OCI-LY1 (cell line): ENCODE results near the gene MYH7B.

ENCODE experiments used
- H2AFZ ChIP-seq: fragments of 200-600 bp; sonication (generic), shearing (Covaris generic); 2 replicates; pipeline ENCODE4 v1.6.0; 2014; ENCODE audit warnings: antibody characterized with exemption, mild to moderate bottlenecking, low read length
- H3F3A ChIP-seq: fragments of 200-600 bp; sonication (generic), shearing (Covaris generic); 2 replicates; pipeline ENCODE4 v1.6.0; 2014; ENCODE audit warnings: mild to moderate bottlenecking, antibody characterized with exemption, low read length, moderate library complexity; ENCODE audit not compliant: insufficient read depth
- H3K27ac ChIP-seq: fragments of 200-600 bp; sonication (generic); 2 replicates; pipeline ENCODE4 v1.5.1; 2014; ENCODE audit warnings: low read length, mixed run types, mild to moderate bottlenecking, low read depth; ENCODE audit not compliant: poor library complexity, severe bottlenecking
- H3K27me3 ChIP-seq: fragments of 200-600 bp; sonication (generic); 2 replicates; pipeline ENCODE4 v1.6.0; 2014; ENCODE audit warnings: antibody characterized with exemption, mild to moderate bottlenecking, low read length, moderate library complexity; ENCODE audit not compliant: insufficient read depth
- H3K36me3 ChIP-seq: fragments of 200-600 bp; sonication (generic); 2 replicates; pipeline ENCODE4 v1.6.1; 2014; ENCODE audit warnings: mild to moderate bottlenecking, antibody characterized with exemption, low read length, moderate library complexity, mixed read lengths; ENCODE audit not compliant: insufficient read depth
- H3K4me1 ChIP-seq: fragments of 200-600 bp; sonication (generic); 2 replicates; pipeline ENCODE4 v1.5.1; 2014; ENCODE audit warnings: mild to moderate bottlenecking, low read length, moderate library complexity; ENCODE audit not compliant: insufficient read depth, severe bottlenecking
- H3K4me2 ChIP-seq: fragments of 200-600 bp; sonication (generic), shearing (Covaris generic); 2 replicates; pipeline ENCODE4 v1.6.1; 2014; ENCODE audit warnings: low read length
- H3K4me3 ChIP-seq: fragments of 200-600 bp; sonication (generic); 2 replicates; pipeline ENCODE4 v1.5.1; 2014; ENCODE audit warnings: low read length, low read depth, mild to moderate bottlenecking, mixed read lengths; ENCODE audit not compliant: poor library complexity, severe bottlenecking
- H3K79me2 ChIP-seq: fragments of 200-600 bp; shearing (Covaris generic); 2 replicates; pipeline ENCODE4 v1.6.1; 2016; ENCODE audit warnings: mixed run types, low read length, mixed read lengths; ENCODE audit not compliant: insufficient read depth
- H3K9ac ChIP-seq: fragments of 200-600 bp; sonication (generic), shearing (Covaris generic); 2 replicates; pipeline ENCODE4 v1.6.1; 2014; ENCODE audit warnings: mild to moderate bottlenecking, low read length, mixed read lengths
- H3K9me2 ChIP-seq: fragments of 200-600 bp; sonication (generic), shearing (Covaris generic); 2 replicates; pipeline ENCODE4 v1.6.1; 2014; ENCODE audit warnings: low read depth, mild to moderate bottlenecking, low read length, mixed read lengths
- H3K9me3 ChIP-seq: fragments of 200-600 bp; shearing (Covaris generic); 2 replicates; pipeline ENCODE4 v1.6.1; 2014; ENCODE audit warnings: low read length, mixed read lengths
- H4K20me1 ChIP-seq: fragments of 200-600 bp; sonication (generic), shearing (Covaris generic); 2 replicates; pipeline ENCODE4 v1.6.0; 2016; ENCODE audit warnings: mild to moderate bottlenecking, low read length; ENCODE audit not compliant: insufficient read depth
- CTCF ChIP-seq: fragments of 200-600 bp; sonication (generic), shearing (Covaris generic); IDR thresholded peaks from 2 replicates; pipeline ENCODE4 v1.5.1; 2017; ENCODE audit warnings: mild to moderate bottlenecking, antibody characterized with exemption, low read length, moderate library complexity, mixed read lengths
- EZH2 ChIP-seq: fragments of 200-600 bp; sonication (generic), shearing (Covaris generic); IDR thresholded peaks from 2 replicates; pipeline ENCODE4 v1.8.0; 2017; ENCODE audit warnings: borderline replicate concordance, mixed run types, mild to moderate bottlenecking, antibody characterized with exemption, low read length, moderate library complexity, mixed read lengths

The MYH7B gene

DNA sequence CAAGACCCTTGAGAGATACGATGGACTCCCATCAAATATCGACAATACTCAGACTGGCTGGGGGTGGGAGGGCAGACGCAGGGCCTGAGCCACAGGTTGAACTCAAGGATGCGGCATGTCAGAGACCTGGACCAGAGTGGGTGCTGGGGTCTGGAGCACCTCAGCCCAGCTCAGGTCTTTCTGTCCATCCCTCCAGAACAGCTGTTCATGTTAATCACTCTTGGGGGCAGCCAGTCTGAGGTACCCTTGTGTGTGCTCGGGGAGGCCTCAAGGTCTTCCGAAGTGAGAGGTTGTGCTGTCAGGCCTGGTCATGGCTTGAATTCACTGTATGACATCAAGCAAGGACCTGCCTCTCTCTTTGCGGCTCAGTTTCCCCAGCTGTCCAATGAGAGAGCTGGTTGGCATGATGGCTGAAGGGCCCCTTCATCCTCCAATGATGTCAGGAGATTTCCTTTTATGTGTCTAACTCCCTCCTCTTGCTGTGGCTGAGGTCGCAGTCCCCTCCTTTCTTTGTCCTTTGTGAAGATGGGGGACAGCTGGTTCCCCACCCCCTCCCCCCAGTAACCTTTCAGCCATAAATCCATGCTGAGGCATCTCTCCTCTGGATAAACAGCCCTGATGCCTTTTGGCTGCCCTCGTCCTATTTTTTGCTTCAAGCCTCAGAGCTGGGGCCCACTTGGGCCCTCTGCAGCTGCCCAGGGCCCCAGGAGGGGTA, 15.3 kb downstream of the MYH7B start:
- Histone ChIP-seq H3K79me2 (no peaks in the 10 kb centered on the region), H3K27ac (no peak overlapping the region), H3K4me2 (no peak overlapping the region), H3K9me2 (no peaks in the 10 kb centered on the region), H3K36me3 (no peaks in the 10 kb centered on the region), H3K9me3 (no peaks in the 10 kb centered on the region), H3F3A (no peaks in the 10 kb centered on the region), H3K9ac (no peak overlapping the region), H4K20me1 (no peaks in the 10 kb centered on the region), H3K4me3 (no peak overlapping the region), H3K27me3 (no peaks in the 10 kb centered on the region), H2AFZ (no peak overlapping the region), H3K4me1 (no peaks in the 10 kb centered on the region)
- TF ChIP-seq EZH2 (no peak), CTCF (no peak)

DNA sequence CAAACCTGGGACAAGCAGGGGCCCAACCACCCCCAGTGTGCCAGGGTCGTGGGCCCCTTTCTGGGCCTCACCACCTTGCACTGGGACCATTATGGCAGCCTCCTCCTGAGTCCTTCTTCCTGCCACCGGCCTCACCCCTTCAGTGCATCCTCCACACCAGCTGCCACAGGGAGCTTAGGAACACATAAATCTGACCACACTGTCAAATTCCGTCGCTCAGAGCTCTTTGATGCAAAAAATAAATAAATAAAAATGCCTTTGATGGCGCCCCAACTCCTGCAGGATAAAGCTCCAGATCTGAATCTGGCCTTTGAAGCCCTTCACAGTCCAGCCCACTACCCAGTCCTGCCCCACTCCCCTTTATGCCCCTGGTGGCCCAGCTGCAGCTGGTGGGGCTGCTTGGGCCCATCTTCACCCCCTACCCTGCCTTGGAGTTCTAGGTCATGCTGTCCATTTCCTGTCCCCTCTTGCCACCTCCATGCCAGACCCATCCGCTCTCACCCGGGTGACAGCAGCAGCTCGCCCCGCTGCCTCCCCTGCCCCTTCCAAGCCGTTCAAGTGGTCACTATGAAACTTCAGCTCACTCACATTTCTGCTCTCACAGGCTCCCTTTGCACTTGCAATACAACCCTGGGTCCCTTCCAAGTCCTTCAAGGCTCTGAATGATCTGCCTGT, 16.0 kb downstream of the MYH7B start:
- Histone ChIP-seq H3K79me2 (no peaks in the 10 kb centered on the region), H3K9me3 (no peaks in the 10 kb centered on the region), H3K27me3 (no peaks in the 10 kb centered on the region), H3K27ac (no peak overlapping the region), H3K36me3 (no peaks in the 10 kb centered on the region), H4K20me1 (no peaks in the 10 kb centered on the region), H3K9me2 (no peaks in the 10 kb centered on the region), H3K4me1 (no peaks in the 10 kb centered on the region), H3K9ac (no peak overlapping the region), H3K4me3 (no peak overlapping the region), H3K4me2 (no peak overlapping the region), H2AFZ (no peak overlapping the region), H3F3A (no peaks in the 10 kb centered on the region)
- TF ChIP-seq CTCF (no peak), EZH2 (no peak)

DNA sequence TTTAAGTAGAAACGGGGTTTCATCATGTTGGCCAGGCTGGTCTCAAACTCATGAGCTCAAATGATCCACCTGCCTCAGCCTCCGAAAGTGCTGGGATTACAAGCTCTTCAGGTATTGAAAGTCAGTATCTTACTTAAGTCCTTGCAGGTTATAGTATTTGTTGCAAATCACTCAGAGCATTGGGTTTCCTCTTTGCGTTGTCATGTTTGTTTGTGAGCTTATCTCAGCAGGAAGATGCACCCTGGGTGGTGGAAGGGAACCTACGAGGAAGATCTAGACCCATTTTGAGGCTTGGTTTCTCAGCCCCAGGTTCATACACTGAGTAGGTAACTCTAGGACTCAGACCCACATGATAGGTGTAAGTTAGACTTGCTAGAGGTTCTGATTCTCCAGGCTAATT, 18.6 kb downstream of the MYH7B start:
- Histone ChIP-seq H3K79me2 (no peaks in the 10 kb centered on the region), H3F3A (no peaks in the 10 kb centered on the region), H3K9ac (no peak overlapping the region), H3K9me2 (no peaks in the 10 kb centered on the region), H3K4me2 (no peak overlapping the region), H3K4me1 (no peaks in the 10 kb centered on the region), H3K27me3 (0 out of 2 replicates have a peak, but pooled peaks cover 5% of the 10 kb centered on the region), H3K27ac (no peak overlapping the region), H3K9me3 (no peaks in the 10 kb centered on the region), H2AFZ (no peak overlapping the region), H4K20me1 (no peaks in the 10 kb centered on the region), H3K36me3 (no peaks in the 10 kb centered on the region), H3K4me3 (no peak overlapping the region)
- TF ChIP-seq CTCF (no peak), EZH2 (no peak)
